ENCODE data around the gene CWF19L1. TPM values are rescaled to one million over a fixed set of nuclear protein-coding genes. Genes with fewer than 3 reads are reported as not detected.
"Not testable (repeated sequence)": the region's sequence is repeated elsewhere in the genome, so short reads cannot be mapped to it uniquely, and the experiment has no call there.

CWF19L1 gene
- total RNA-seq, 2 experiments from 2014 or later, result 60.1 to 66.7 TPM

- H3K36me3 Mint-ChIP-seq (ENCODE audit: low read depth), result peaks cover 23% of the 10 kb centered on the region
- POLR2A ChIA-PET, result no interaction called here
- H3K4me3 Mint-ChIP-seq, result peak overlapping the region; percentile 98
- Histone ChIP-seq H3K9me3 (ENCODE audit: control insufficient read depth in 1 of 2, insufficient read depth in 1 of 2, low read length in 2 of 2) (no peaks in the 10 kb centered on the region), H3K27ac (ENCODE audit: low read depth in 1 of 2, low read length in 2 of 2) (no peak overlapping the region), H3K4me1 (ENCODE audit: insufficient read depth, low read length) (peaks cover 22% of the 10 kb centered on the region), H3K27me3 (ENCODE audit: control insufficient read depth in 1 of 2, insufficient read depth in 2 of 2, low read length in 2 of 2) (peaks cover 0 to 1% of the 10 kb centered on the region in 2 experiments), H3K4me3 (ENCODE audit: low read length) (no peak overlapping the region), H3K36me3 (ENCODE audit: insufficient read depth, low read length) (peaks cover 4% of the 10 kb centered on the region)
- intact Hi-C loops (cut with DNase I, micrococcal nuclease), result loop anchor here (2.0 to 10.0 kb wide), 4 partner anchors 21 to 757 kb away; partner anchors contain the start of genes CWF19L1 (in 1 of the 2), DNMBP (in 1 of the 2) and NDUFB8 (in 1 of the 2)
- peak overlapping the region; percentile 97 for H3K27ac Mint-ChIP-seq
- peaks cover 5% of the 10 kb centered on the region for H3K27me3 Mint-ChIP-seq
- peaks cover 30% of the 10 kb centered on the region for H3K4me1 Mint-ChIP-seq (ENCODE audit: low read depth)
- no peak for TF ChIP-seq CTCF (IDR thresholded peaks at IDR 0.05)
- no peaks in the 10 kb centered on the region for H3K9me3 Mint-ChIP-seq
- DNase-seq, result no peak
- ATAC-seq (ENCODE audit: poor library complexity), result no peak
- CTCF ChIA-PET, result no interaction called here
Measured at GRCh38 chr10:100287756-100288155, 20.3 kb upstream of the CWF19L1 start.

GRCh38 chr10:100286051-100287033 is 18.9 kb upstream of the CWF19L1 start, which contains the start of gene BLOC1S2:
BLOC1S2 (minus strand) TSS chr10:100286680; CDS start chr10:100286659, 21 bp downstream.
- Histone ChIP-seq H3K9me3 (ENCODE audit: control insufficient read depth in 1 of 2, insufficient read depth in 1 of 2, low read length in 2 of 2) (no peaks in the 10 kb centered on the region), H3K27ac (ENCODE audit: low read depth in 1 of 2, low read length in 2 of 2) (peak within 1 kb of the TSS; percentile 85 to 92), H3K4me1 (ENCODE audit: insufficient read depth, low read length) (peaks cover 22% of the 10 kb centered on the region), H3K27me3 (ENCODE audit: control insufficient read depth in 1 of 2, insufficient read depth in 2 of 2, low read length in 2 of 2) (no peaks in the 10 kb centered on the region), H3K36me3 (ENCODE audit: insufficient read depth, low read length) (peaks cover 14% of the 10 kb centered on the region), H3K4me3 (ENCODE audit: low read length) (peak within 1 kb of the TSS; percentile 96)
- Mint-ChIP-seq H3K27me3 (no peaks in the 10 kb centered on the region), H3K27ac (peak within 1 kb of the TSS; percentile 97), H3K4me3 (peak within 1 kb of the TSS; percentile 98), H3K4me1 (ENCODE audit: low read depth) (peaks cover 30% of the 10 kb centered on the region), H3K9me3 (no peaks in the 10 kb centered on the region), H3K36me3 (ENCODE audit: low read depth) (peaks cover 23% of the 10 kb centered on the region)
- intact Hi-C loops (cut with DNase I, micrococcal nuclease), result loop anchor here (2.0 to 10.0 kb wide), 4 partner anchors 20 to 758 kb away; partner anchors contain the start of genes CWF19L1 (in 1 of the 2), DNMBP (in 1 of the 2) and NDUFB8 (in 1 of the 2)
- DNase-seq (peak; percentile 70 to 92 (median 82)), ATAC-seq (ENCODE audit: poor library complexity) (peak; percentile 81)
- POLR2A ChIA-PET, result interaction anchor here (0.6 to 2.3 kb wide), 8 partner anchors 12 to 554 kb away, joined by 3 to 10 read pairs (median 4); partner anchors contain the start of genes CUTC and CWF19L1
- CTCF ChIA-PET, result interaction anchor here (0.9 kb wide), 1 partner anchor 225 kb away, joined by 3 read pairs; no protein-coding TSS in a partner anchor
- TF ChIP-seq CTCF (IDR thresholded peaks at IDR 0.05), result no peak

- Mint-ChIP-seq H3K36me3 (ENCODE audit: low read depth) (peaks cover 23% of the 10 kb centered on the region), H3K4me1 (ENCODE audit: low read depth) (peaks cover 35% of the 10 kb centered on the region), H3K4me3 (peak overlapping the region; percentile 98), H3K27ac (peak overlapping the region; percentile 97)
- intact Hi-C loops (cut with DNase I, micrococcal nuclease), result loop anchor here in 1 of 2 experiments (10.0 kb wide), 2 partner anchors 281 to 759 kb away; partner anchors contain the start of gene DNMBP
- H3K9me3 ChIP-seq (ENCODE audit: control insufficient read depth in 1 of 2, insufficient read depth in 1 of 2, low read length in 2 of 2); H3K27me3 ChIP-seq (ENCODE audit: control insufficient read depth in 1 of 2, insufficient read depth in 2 of 2, low read length in 2 of 2); DNase-seq; H3K27me3 Mint-ChIP-seq; H3K9me3 Mint-ChIP-seq; CTCF ChIA-PET; H3K27ac ChIP-seq (ENCODE audit: low read depth in 1 of 2, low read length in 2 of 2); ATAC-seq (ENCODE audit: poor library complexity): not testable (repeated sequence)
- Histone ChIP-seq H3K4me3 (ENCODE audit: low read length) (peak overlapping the region; percentile 96), H3K4me1 (ENCODE audit: insufficient read depth, low read length) (peaks cover 22% of the 10 kb centered on the region), H3K36me3 (ENCODE audit: insufficient read depth, low read length) (peaks cover 23% of the 10 kb centered on the region)
- POLR2A ChIA-PET, result interaction anchor here (1.3 to 2.3 kb wide), 3 partner anchors 18 to 553 kb away, joined by 3 to 10 read pairs (median 6); partner anchors contain the start of genes CUTC and CWF19L1
Measured at GRCh38 chr10:100285326-100285725, 17.9 kb upstream of the CWF19L1 start.
